ENCODE results near the gene ZFX.
"Not testable (repeated sequence)": the region's sequence is repeated elsewhere in the genome, so short reads cannot be mapped to it uniquely, and the experiment has no call there.

DNA sequence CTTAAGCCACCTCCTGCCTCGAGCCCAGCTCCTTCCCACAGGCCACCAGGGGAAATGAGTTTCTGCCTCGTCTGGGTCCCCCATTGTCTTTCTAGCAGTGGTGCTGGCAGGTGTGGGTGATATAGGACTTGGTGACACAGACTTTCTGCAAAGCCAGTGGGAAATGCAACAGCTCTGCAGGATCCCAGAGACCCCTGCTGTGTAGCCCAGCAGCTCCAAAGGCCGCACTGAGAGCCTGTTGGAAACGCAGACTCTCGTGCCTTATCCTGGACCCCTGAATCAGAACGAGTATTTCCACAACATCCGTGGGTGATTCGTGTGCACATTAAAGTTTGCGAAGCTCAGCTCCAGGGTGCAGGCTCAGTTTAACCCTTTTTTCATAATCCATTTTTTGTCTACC is 13.8 kb upstream of the ZFX start:
- TF ChIP-seq, protein P1, sequence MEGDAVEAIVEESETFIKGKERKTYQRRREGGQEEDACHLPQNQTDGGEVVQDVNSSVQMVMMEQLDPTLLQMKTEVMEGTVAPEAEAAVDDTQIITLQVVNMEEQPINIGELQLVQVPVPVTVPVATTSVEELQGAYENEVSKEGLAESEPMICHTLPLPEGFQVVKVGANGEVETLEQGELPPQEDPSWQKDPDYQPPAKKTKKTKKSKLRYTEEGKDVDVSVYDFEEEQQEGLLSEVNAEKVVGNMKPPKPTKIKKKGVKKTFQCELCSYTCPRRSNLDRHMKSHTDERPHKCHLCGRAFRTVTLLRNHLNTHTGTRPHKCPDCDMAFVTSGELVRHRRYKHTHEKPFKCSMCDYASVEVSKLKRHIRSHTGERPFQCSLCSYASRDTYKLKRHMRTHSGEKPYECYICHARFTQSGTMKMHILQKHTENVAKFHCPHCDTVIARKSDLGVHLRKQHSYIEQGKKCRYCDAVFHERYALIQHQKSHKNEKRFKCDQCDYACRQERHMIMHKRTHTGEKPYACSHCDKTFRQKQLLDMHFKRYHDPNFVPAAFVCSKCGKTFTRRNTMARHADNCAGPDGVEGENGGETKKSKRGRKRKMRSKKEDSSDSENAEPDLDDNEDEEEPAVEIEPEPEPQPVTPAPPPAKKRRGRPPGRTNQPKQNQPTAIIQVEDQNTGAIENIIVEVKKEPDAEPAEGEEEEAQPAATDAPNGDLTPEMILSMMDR (IDR thresholded peaks at IDR 0.05): not testable (repeated sequence)
- TF ChIP-seq EP300 (IDR thresholded peaks at IDR 0.05): not testable (repeated sequence)

Data from ovary (tissue), 3 donors.